Peyer's patch (tissue), 4 donors: ENCODE measurements around the gene TLX2.

Experiments used
- CTCF ChIP-seq, 6 experiments: fragments of 450-650 bp in 4 of 6; fragments of 200-600 bp in 2 of 6; sonication (generic) in 1 of 6; IDR thresholded peaks; one replicate each; pipeline ENCODE4 v1.5.1; 2017 to 2019; ENCODE audit warnings: antibody characterized with exemption in 6 of 6, mild to moderate bottlenecking in 3 of 6, moderate library complexity in 1 of 6
- POLR2A ChIP-seq, 2 donors: fragments of 450-650 bp; IDR thresholded peaks; one replicate each; pipeline ENCODE4 v1.5.1; 2017; ENCODE audit warnings: antibody characterized with exemption in 2 of 2, mild to moderate bottlenecking in 2 of 2, moderate library complexity in 2 of 2

- no peak for TF ChIP-seq CTCF (IDR thresholded peaks at IDR 0.05)
- no peak for TF ChIP-seq POLR2A (IDR thresholded peaks at IDR 0.05)
Measured at GRCh38 chr2:74512744-74513604, 1.3 kb upstream of the TLX2 start.
